Upper lobe of right lung (tissue), 1 donor: ENCODE results near the gene TMEM63C. TPM values are rescaled to one million over a fixed set of nuclear protein-coding genes. Genes with fewer than 3 reads are reported as not detected.

Experiments used
- ATAC-seq: fragments of 200-7000 bp; cut with Tn5 transposase; one replicate; pipeline ENCODE4 v1.9.1; 2020; ENCODE audit warnings: mild to moderate bottlenecking, moderate library complexity
- DNase-seq: peaks from one replicate; pipeline ENCODE4 v3.0.0-alpha.2; 2020
- H3K27ac ChIP-seq: fragments of 200-600 bp; one replicate; pipeline ENCODE4 v1.8.0; 2022
- H3K27me3 ChIP-seq: fragments of 200-600 bp; one replicate; pipeline ENCODE4 v1.8.0; 2022; ENCODE audit warnings: mild to moderate bottlenecking
- H3K36me3 ChIP-seq: fragments of 200-600 bp; one replicate; pipeline ENCODE4 v1.8.0; 2022
- H3K4me1 ChIP-seq: fragments of 200-600 bp; one replicate; pipeline ENCODE4 v1.8.0; 2022
- H3K4me3 ChIP-seq: fragments of 200-600 bp; one replicate; pipeline ENCODE4 v1.8.0; 2022; ENCODE audit warnings: mild to moderate bottlenecking
- H3K9me3 ChIP-seq: fragments of 200-600 bp; one replicate; pipeline ENCODE4 v1.8.0; 2022
- intact Hi-C: fragments of 100-400 bp; cut with DNase I; formaldehyde crosslinking; loops from one replicate; pipeline ENCODE4 v1.11.0; 2022
- total RNA-seq: library from RNA; stranded (reverse); fragmentation: NEBNext Ultra II Directional; extraction: Animal tissue kit (Norgen Biotek cat#: 25700); gene quantifications from one replicate; pipeline ENCODE4 v1.2.1, GENCODE V29; 2021
- TF ChIP-seq, protein P1 (sequence below): fragments of 200-600 bp; IDR thresholded peaks from one replicate; pipeline ENCODE4 v1.8.0; 2022; ENCODE audit warnings: antibody characterized with exemption
- donor health status: DM: no; HTN: yes; CAD: no; lungs with severe emphysema.

TMEM63C gene
- total RNA-seq, 1 donor from 2014 or later: 0.06 TPM

DNA sequence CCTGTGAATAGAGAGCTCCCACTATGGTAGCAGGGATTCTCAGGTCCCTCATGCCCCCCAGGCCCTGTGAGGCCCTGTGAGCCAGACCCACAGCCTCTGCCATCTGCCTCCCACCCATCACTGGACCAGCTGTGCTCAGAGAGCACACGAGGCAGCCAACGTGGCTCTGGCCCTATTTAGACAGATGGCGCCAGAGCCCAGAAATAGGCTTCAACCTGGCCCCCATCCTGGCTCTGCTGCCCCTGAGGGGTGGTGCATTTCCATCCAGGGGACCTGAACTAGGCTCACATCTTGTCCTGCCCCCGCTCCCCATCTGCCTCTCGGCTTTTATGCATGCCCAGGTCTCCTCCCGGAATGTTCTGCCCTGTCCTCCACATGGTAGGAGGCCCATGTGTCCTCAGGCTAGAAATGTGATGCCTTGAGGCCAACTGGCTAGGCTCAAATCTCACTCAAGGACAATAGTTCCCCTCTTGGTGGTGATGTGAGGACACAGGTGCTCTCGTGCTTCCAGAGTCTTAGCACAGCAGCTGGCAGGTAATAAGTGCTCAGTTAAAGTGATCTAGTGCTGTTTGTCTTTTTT, 18.9 kb downstream of the TMEM63C start:
- Histone ChIP-seq H3K9me3 (no peaks in the 10 kb centered on the region), H3K4me3 (no peak overlapping the region), H3K4me1 (no peaks in the 10 kb centered on the region), H3K27me3 (peaks cover 14% of the 10 kb centered on the region), H3K36me3 (no peaks in the 10 kb centered on the region), H3K27ac (no peak overlapping the region)
- intact Hi-C loops: no loop called here
- no peak for DNase-seq
- TF ChIP-seq, protein P1, sequence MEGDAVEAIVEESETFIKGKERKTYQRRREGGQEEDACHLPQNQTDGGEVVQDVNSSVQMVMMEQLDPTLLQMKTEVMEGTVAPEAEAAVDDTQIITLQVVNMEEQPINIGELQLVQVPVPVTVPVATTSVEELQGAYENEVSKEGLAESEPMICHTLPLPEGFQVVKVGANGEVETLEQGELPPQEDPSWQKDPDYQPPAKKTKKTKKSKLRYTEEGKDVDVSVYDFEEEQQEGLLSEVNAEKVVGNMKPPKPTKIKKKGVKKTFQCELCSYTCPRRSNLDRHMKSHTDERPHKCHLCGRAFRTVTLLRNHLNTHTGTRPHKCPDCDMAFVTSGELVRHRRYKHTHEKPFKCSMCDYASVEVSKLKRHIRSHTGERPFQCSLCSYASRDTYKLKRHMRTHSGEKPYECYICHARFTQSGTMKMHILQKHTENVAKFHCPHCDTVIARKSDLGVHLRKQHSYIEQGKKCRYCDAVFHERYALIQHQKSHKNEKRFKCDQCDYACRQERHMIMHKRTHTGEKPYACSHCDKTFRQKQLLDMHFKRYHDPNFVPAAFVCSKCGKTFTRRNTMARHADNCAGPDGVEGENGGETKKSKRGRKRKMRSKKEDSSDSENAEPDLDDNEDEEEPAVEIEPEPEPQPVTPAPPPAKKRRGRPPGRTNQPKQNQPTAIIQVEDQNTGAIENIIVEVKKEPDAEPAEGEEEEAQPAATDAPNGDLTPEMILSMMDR: no peak
- ATAC-seq: no peak

DNA sequence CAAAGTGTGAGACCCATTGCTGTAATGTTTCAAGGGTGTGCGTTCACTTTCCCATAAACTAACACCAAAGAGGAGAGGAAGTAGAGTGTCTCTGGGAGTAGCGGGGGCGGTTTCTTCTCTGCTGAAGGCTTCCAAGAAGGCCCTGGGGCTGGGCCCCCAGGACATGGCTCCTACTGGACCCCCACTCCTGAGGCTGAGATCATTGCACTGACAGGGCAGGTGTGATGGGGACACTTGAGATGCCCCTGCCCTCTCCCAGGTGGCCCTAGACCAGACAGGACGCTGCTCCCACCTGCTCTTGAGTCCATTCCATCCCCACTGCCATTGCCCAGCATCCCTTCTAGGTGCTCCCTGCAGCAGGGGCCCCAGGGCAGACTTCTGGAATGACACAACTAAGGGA, 20.1 kb downstream of the TMEM63C start:
- no peaks in the 10 kb centered on the region for H3K36me3 ChIP-seq
- intact Hi-C loops: no loop called here
- peaks cover 14% of the 10 kb centered on the region for H3K27me3 ChIP-seq
- no peak overlapping the region for H3K27ac ChIP-seq
- H3K9me3 ChIP-seq: no peaks in the 10 kb centered on the region
- DNase-seq (no peak), ATAC-seq (no peak)
- H3K4me1 ChIP-seq: no peaks in the 10 kb centered on the region
- TF ChIP-seq, protein P1: no peak
- H3K4me3 ChIP-seq: no peak overlapping the region

DNA sequence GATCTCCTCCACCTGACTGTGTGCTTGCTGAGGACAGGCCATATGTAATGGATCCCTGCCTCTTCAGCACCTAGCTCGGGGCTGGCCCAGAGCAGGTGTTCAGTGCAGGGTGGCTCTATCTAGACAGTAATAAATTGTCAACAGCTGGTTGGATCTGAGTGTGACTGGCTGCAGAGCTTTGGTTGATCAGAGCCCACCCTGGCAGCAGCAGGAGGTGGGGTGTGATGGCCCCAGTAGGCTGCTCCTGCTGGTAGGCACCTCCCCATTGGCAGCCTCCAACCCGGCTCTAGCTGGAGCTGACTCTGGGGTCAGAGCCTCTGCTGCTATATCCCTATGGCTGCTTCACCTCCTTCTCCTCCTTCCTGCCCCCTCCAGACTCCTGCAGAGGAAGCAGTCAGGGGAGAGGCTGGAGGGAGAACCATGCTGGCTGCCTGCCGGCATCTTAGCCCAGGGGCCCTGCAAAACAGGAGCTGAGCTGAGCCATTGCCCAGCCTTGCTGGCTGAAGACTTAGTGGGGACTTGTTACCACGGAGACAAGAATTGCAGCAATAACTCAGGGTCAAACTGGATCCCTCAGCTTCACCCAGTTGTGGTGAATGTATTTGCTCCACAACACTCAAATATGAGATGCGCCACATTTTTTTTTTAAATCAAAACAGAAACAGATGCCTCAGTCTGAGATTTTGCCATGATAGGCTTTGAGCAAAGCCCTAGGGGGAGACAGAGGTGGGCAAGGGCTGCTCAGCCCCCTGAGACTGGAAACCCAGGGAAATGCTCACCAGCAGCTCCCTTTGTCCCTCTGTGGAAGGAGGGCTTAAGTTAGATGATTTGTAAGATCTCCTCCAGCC, 22.2 kb downstream of the TMEM63C start:
- Histone ChIP-seq H3K4me1 (no peaks in the 10 kb centered on the region), H3K36me3 (no peaks in the 10 kb centered on the region), H3K9me3 (no peaks in the 10 kb centered on the region), H3K27ac (no peak overlapping the region), H3K27me3 (peaks cover 3% of the 10 kb centered on the region), H3K4me3 (no peak overlapping the region)
- ATAC-seq (no peak), DNase-seq (no peak)
- intact Hi-C loops: no loop called here
- TF ChIP-seq, protein P1: no peak

DNA sequence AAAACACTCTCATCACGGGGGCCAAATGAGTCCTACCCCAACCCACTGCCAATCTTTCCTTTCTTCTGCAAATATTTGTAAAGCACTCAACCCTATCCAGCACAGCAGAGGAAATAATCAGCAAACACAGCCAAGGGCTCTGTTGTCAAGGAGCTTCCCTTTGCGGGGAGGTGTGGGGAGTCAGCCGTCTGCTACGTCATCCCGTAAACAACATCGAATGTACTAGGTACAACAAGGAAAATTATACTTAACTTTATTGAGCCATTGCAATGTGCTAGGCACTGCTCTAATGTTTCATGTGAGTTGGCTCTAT, 22.8 kb downstream of the TMEM63C start:
- H3K36me3 ChIP-seq: no peaks in the 10 kb centered on the region
- no peak for DNase-seq
- peaks cover 3% of the 10 kb centered on the region for H3K27me3 ChIP-seq
- intact Hi-C loops: no loop called here
- TF ChIP-seq, protein P1: no peak
- H3K9me3 ChIP-seq: no peaks in the 10 kb centered on the region
- H3K4me1 ChIP-seq: no peaks in the 10 kb centered on the region
- H3K27ac ChIP-seq: no peak overlapping the region
- peak; percentile 46 for ATAC-seq
- H3K4me3 ChIP-seq: no peak overlapping the region

DNA sequence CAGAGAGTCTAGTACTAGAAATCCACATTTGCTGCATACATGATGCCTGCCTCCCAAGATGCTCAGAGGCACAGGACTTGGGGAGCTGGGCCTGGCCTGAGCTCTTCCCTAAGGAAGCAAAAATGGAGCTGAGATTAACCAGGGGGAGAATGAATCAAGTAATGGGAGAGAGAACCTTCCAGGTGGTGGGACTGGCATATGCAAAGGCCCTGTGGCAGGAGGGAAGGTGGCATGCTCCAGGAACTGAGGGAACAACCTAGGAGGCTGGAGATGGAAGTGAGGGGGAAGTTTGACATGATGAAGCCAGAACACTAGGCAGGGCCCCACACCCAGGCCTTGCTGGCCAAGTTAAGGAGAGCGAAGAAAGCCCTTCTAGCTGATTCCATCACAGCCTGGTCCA, 23.3 kb downstream of the TMEM63C start:
- Histone ChIP-seq H3K27me3 (peaks cover 3% of the 10 kb centered on the region), H3K4me1 (no peaks in the 10 kb centered on the region), H3K27ac (no peak overlapping the region), H3K36me3 (no peaks in the 10 kb centered on the region), H3K4me3 (no peak overlapping the region), H3K9me3 (no peaks in the 10 kb centered on the region)
- intact Hi-C loops: no loop called here
- ATAC-seq: no peak
- TF ChIP-seq, protein P1: no peak
- DNase-seq: no peak
